ENCODE results near the gene ADAMTS17. TPM values are rescaled to one million over a fixed set of nuclear protein-coding genes. Genes with fewer than 3 reads are reported as not detected.

The ADAMTS17 gene
- total and polyA plus RNA-seq, 9 of the 15 experiments (the other 6 are each of a cell fraction or from before 2014, with no cell fraction given), result 0.01 to 0.14 (median 0.07) TPM; not detected in 6

DNA sequence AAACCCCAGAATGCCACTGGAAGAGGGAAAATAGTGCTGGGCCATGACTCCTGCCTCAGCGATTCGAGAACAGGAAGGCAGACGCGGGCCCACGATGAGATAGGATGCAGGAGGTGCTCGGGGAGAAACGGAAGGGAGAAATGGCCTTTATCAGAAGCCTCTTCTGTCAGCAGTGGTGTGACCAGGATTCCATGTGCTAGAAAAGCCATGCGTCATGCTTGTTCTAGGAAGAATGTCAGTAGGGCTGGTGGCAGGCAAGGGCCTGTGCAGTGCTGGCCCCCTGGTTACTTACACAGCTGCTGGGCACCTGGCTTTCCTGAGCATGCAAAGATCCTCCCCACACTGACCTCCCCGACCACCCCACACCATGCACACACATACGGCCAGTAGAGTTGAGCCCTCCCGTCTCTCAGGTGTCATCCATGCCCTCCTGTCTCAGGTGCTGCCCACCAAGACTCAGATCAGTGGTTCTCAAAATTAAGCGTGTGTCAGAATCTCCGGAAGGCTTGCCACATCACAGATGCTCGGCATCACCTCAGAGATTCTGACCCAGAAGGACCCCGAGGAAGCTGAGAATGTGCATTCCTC, 106.7 kb downstream of the ADAMTS17 start (continued):
- TF ChIP-seq E2F3 (CRISPR knock-in tag; IDR thresholded peaks at IDR 0.05) (no peak), L3MBTL2 (IDR thresholded peaks at IDR 0.05) (peak; percentile 95), RB1 (IDR thresholded peaks at IDR 0.05; ENCODE audit: low read depth) (no peak), CCNT2 (IDR thresholded peaks at IDR 0.05; ENCODE audit: borderline replicate concordance, extremely low read depth, insufficient read length, low read depth, low read length) (no peak), STAG1 (CRISPR knock-in tag; IDR thresholded peaks at IDR 0.05; ENCODE audit: borderline replicate concordance) (no peak), MBD2 (IDR thresholded peaks at IDR 0.05; ENCODE audit: borderline replicate concordance, low read depth) (no peak), CHD2 (IDR thresholded peaks at IDR 0.05; ENCODE audit: low read depth, low read length) (no peak), DPF2 (IDR thresholded peaks at IDR 0.05) (peak; percentile 77), SMARCA4 (IDR thresholded peaks at IDR 0.05) (peak; percentile 55; the same call in 1 of the 2 replicates), POLR2AphosphoS5 (IDR thresholded peaks at IDR 0.05; ENCODE audit: control insufficient read depth, insufficient read depth, low read depth, low read length) (no peak), POLR2B (IDR thresholded peaks at IDR 0.05; ENCODE audit: low read depth, partially characterized antibody) (no peak), NRF1 (conservative IDR thresholded peaks at IDR 0.05 in 1 of 2, IDR thresholded peaks at IDR 0.05 in 1 of 2) (peak in 1 of 2 experiments; percentile 37; a peak in 1 of 4 replicates), ZNF507 (tag; conservative IDR thresholded peaks at IDR 0.05) (no peak), TEAD4 (IDR thresholded peaks at IDR 0.05; ENCODE audit: low read length) (peak; percentile 55), TEAD4 (CRISPR knock-in tag; IDR thresholded peaks at IDR 0.05; ENCODE audit: borderline replicate concordance) (no peak), SOX6 (IDR thresholded peaks at IDR 0.05) (peak; percentile 21; the same call in 1 of the 2 replicates), BACH1 (tag; IDR thresholded peaks at IDR 0.05) (peak; percentile 59; the same call in 1 of the 2 replicates)
- TF ChIP-seq, protein P1, sequence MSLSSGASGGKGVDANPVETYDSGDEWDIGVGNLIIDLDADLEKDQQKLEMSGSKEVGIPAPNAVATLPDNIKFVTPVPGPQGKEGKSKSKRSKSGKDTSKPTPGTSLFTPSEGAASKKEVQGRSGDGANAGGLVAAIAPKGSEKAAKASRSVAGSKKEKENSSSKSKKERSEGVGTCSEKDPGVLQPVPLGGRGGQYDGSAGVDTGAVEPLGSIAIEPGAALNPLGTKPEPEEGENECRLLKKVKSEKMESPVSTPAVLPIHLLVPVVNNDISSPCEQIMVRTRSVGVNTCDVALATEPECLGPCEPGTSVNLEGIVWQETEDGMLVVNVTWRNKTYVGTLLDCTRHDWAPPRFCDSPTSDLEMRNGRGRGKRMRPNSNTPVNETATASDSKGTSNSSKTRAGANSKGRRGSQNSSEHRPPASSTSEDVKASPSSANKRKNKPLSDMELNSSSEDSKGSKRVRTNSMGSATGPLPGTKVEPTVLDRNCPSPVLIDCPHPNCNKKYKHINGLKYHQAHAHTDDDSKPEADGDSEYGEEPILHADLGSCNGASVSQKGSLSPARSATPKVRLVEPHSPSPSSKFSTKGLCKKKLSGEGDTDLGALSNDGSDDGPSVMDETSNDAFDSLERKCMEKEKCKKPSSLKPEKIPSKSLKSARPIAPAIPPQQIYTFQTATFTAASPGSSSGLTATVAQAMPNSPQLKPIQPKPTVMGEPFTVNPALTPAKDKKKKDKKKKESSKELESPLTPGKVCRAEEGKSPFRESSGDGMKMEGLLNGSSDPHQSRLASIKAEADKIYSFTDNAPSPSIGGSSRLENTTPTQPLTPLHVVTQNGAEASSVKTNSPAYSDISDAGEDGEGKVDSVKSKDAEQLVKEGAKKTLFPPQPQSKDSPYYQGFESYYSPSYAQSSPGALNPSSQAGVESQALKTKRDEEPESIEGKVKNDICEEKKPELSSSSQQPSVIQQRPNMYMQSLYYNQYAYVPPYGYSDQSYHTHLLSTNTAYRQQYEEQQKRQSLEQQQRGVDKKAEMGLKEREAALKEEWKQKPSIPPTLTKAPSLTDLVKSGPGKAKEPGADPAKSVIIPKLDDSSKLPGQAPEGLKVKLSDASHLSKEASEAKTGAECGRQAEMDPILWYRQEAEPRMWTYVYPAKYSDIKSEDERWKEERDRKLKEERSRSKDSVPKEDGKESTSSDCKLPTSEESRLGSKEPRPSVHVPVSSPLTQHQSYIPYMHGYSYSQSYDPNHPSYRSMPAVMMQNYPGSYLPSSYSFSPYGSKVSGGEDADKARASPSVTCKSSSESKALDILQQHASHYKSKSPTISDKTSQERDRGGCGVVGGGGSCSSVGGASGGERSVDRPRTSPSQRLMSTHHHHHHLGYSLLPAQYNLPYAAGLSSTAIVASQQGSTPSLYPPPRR (CRISPR knock-in tag; IDR thresholded peaks at IDR 0.05; ENCODE audit: borderline replicate concordance), result no peak
- TF ChIP-seq, protein P2, sequence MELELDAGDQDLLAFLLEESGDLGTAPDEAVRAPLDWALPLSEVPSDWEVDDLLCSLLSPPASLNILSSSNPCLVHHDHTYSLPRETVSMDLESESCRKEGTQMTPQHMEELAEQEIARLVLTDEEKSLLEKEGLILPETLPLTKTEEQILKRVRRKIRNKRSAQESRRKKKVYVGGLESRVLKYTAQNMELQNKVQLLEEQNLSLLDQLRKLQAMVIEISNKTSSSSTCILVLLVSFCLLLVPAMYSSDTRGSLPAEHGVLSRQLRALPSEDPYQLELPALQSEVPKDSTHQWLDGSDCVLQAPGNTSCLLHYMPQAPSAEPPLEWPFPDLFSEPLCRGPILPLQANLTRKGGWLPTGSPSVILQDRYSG (tag; conservative IDR thresholded peaks at IDR 0.05; ENCODE audit: low read depth), result 0 out of 2 replicates have a peak, but pooled peaks have one; percentile 17
- TF ChIP-seq, protein P3, sequence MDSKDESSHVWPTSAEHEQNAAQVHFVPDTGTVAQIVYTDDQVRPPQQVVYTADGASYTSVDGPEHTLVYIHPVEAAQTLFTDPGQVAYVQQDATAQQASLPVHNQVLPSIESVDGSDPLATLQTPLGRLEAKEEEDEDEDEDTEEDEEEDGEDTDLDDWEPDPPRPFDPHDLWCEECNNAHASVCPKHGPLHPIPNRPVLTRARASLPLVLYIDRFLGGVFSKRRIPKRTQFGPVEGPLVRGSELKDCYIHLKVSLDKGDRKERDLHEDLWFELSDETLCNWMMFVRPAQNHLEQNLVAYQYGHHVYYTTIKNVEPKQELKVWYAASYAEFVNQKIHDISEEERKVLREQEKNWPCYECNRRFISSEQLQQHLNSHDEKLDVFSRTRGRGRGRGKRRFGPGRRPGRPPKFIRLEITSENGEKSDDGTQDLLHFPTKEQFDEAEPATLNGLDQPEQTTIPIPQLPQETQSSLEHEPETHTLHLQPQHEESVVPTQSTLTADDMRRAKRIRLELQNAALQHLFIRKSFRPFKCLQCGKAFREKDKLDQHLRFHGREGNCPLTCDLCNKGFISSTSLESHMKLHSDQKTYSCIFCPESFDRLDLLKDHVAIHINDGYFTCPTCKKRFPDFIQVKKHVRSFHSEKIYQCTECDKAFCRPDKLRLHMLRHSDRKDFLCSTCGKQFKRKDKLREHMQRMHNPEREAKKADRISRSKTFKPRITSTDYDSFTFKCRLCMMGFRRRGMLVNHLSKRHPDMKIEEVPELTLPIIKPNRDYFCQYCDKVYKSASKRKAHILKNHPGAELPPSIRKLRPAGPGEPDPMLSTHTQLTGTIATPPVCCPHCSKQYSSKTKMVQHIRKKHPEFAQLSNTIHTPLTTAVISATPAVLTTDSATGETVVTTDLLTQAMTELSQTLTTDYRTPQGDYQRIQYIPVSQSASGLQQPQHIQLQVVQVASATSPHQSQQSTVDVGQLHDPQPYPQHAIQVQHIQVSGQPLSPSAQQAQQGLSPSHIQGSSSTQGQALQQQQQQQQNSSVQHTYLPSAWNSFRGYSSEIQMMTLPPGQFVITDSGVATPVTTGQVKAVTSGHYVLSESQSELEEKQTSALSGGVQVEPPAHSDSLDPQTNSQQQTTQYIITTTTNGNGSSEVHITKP (IDR thresholded peaks at IDR 0.05; ENCODE audit: partially characterized antibody), result no peak
